ENCODE results near the gene UBE2J2. TPM values are rescaled to one million over a fixed set of nuclear protein-coding genes. Genes with fewer than 3 reads are reported as not detected.

Gene UBE2J2
- total RNA-seq, 4 donors from 2014 or later: 9.5 to 66.1 (median 49.8) TPM

DNA sequence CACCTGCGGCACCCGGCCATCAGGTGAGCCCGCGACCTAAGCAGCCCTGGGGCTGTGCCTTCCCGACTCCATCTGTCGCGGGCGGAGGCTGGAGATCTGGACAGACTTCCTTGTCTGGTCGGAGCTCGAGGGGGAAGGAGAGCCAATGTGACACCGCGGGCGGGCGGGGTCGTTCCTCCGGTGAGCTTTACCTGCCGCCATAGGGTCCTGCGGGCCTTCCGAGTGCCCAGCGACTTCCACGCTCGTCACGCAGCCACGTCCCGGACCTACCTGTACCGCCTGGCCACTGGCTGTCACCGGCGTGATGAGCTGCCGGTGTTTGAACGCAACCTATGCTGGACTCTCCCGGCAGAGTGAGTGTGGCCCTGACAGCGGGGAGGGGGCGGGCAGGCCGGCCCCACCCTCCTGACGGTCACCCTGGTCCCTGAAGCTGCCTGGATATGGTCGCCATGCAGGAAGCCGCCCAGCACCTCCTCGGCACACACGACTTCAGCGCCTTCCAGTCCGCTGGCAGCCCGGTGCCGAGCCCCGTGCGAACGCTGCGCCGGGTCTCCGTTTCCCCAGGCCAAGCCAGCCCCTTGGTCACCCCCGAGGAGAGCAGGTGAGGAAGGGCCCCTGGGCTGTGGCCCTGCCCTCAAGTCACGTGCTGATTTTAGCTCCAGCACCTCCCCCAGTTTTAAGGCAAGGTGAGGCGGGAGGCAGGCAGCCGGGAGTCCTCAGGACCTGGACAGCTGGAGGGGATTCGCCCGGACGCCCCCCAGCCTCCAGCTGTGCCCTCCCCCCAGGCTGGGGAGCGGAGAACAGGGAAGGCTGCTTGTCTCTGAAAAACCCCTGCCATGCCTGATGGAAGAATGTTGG lies 35.8 kb upstream of the UBE2J2 start:
- no peak for DNase-seq
- no peaks in the 10 kb centered on the region for H3K27me3 ChIP-seq
- H3K9me3 ChIP-seq: no peaks in the 10 kb centered on the region
- intact Hi-C loops (cut with DNase I; ENCODE audit: low total_unique reads): loop anchor here (10.0 kb wide), 1 partner anchor 45 kb away; the partner anchor contains the start of gene MXRA8
- H3K4me1 ChIP-seq: peaks cover 0 to 31% of the 10 kb centered on the region in 2 donors
- H3K36me3 ChIP-seq: no peaks in the 10 kb centered on the region
- no peak for TF ChIP-seq POLR2A (IDR thresholded peaks at IDR 0.05)
- TF ChIP-seq, protein P1, sequence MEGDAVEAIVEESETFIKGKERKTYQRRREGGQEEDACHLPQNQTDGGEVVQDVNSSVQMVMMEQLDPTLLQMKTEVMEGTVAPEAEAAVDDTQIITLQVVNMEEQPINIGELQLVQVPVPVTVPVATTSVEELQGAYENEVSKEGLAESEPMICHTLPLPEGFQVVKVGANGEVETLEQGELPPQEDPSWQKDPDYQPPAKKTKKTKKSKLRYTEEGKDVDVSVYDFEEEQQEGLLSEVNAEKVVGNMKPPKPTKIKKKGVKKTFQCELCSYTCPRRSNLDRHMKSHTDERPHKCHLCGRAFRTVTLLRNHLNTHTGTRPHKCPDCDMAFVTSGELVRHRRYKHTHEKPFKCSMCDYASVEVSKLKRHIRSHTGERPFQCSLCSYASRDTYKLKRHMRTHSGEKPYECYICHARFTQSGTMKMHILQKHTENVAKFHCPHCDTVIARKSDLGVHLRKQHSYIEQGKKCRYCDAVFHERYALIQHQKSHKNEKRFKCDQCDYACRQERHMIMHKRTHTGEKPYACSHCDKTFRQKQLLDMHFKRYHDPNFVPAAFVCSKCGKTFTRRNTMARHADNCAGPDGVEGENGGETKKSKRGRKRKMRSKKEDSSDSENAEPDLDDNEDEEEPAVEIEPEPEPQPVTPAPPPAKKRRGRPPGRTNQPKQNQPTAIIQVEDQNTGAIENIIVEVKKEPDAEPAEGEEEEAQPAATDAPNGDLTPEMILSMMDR (IDR thresholded peaks at IDR 0.05): peak in 1 of 4 experiments; percentile 3
- H3K27ac ChIP-seq: peak overlapping the region; percentile 87 to 94
- peak overlapping the region; percentile 49 to 66 for H3K4me3 ChIP-seq

DNA sequence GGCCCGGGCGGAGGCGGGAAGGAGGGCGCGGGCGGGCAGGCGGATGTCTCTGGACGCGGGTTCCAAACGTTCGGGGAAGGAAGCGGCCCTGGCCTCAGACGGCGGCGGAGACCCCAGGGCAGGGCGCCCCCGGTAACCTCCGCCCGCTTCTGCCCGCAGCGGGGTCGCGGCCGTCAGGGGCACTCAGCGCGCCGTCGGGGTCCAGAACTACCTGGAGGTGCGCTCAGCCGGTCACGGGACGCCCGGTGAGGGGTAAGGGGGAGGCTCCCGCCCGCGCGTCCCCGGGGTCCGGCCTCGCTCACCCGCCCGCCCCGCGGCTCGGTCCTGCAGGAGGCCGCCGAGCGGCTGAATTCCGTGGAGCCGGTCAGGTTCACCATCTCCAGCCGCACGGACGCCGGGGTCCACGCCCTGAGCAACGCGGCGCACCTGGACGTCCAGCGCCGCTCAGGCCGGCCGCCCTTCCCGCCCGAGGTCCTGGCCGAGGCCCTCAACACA lies 35.1 kb upstream of the UBE2J2 start:
- TF ChIP-seq, protein P1 (IDR thresholded peaks at IDR 0.05): no peak
- no peak for TF ChIP-seq POLR2A (IDR thresholded peaks at IDR 0.05)
- Histone ChIP-seq H3K4me1 (peaks cover 0 to 36% of the 10 kb centered on the region in 2 donors), H3K4me3 (peak overlapping the region; percentile 49 to 66), H3K27ac (peak overlapping the region; percentile 87 to 94), H3K9me3 (no peaks in the 10 kb centered on the region), H3K36me3 (no peaks in the 10 kb centered on the region), H3K27me3 (no peaks in the 10 kb centered on the region)
- intact Hi-C loops (cut with DNase I; ENCODE audit: low total_unique reads): loop anchor here (10.0 kb wide), 1 partner anchor 46 kb away; the partner anchor contains the start of gene MXRA8
- DNase-seq: no peak

DNA sequence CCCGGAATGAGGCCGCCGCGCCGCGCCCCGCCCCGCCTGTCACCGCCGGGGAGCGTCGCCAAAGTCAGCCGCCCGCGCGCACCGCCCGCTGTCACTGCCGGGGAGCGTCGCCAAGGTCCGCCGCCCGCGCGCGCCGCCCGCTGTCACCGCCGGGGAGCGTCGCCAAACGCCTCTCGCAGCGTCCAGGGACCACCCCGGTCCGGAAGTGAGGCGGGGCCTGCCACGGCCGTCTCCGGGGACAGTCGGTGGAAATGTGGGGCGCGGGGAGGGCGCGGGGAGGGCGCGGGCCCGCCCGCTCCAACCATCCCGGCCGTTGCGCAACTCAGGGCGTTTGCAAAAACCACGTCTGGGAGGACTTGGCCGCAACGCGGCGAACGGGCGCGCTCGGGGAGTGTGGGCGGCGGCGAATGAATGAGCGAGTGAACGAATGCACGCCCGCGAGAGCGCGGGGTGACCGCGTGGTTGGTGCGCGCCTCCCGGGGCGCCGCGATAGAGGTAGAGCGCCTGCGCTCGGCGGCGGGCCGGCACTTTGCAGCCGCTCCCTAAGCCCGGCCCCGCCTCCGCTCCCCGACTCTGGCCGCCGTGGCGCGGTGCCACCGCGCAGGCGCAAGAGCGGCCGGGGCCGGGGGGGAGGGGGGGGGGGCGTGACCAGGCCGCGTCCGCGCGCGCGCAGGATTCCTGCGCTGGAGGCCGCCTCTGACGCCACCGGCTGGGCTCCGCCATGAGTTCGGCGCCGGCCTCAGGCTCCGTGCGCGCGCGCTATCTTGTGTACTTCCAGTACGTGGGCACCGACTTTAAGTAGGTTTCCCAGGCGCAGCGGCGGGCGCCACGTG lies 34.5 kb upstream of the UBE2J2 start, which contains the start of the genes ACAP3 and PUSL1:
ACAP3 (minus strand) TSS at position 8 of the 833 bp plus-strand sequence. CDS start 115 bp downstream, outside the sequence.
PUSL1 (plus strand) TSS at position 675 of the 833 bp plus-strand sequence; CDS start at position 722, 47 bp downstream.
- H3K4me1 ChIP-seq: peaks cover 0 to 36% of the 10 kb centered on the region in 2 donors

GRCh38 chr1:1307261-1307922 lies 33.7 kb upstream of the UBE2J2 start:
- no peaks in the 10 kb centered on the region for H3K27me3 ChIP-seq
- DNase-seq: peak in 1 of 2 donors; percentile 58
- H3K36me3 ChIP-seq: no peaks in the 10 kb centered on the region
- H3K9me3 ChIP-seq: no peaks in the 10 kb centered on the region
- H3K27ac ChIP-seq: peak overlapping the region; percentile 87 to 94
- peak overlapping the region; percentile 37 to 66 for H3K4me3 ChIP-seq
- peak in 1 of 2 donors; percentile 40 for TF ChIP-seq POLR2A (IDR thresholded peaks at IDR 0.05)
- TF ChIP-seq, protein P1 (IDR thresholded peaks at IDR 0.05): no peak
- peaks cover 0 to 36% of the 10 kb centered on the region in 2 donors for H3K4me1 ChIP-seq
- intact Hi-C loops (cut with DNase I; ENCODE audit: low total_unique reads): loop anchor here (10.0 kb wide), 1 partner anchor 47 kb away; the partner anchor contains the start of gene MXRA8

More for the DNA sequence above, 34.5 kb upstream of the UBE2J2 start, which contains the start of the genes ACAP3 and PUSL1:
- peak; percentile 93 to 95 for DNase-seq
- Histone ChIP-seq H3K9me3 (no peaks in the 10 kb centered on the region), H3K27ac (peak within 1 kb of the TSS; percentile 87 to 94), H3K36me3 (no peaks in the 10 kb centered on the region), H3K27me3 (no peaks in the 10 kb centered on the region), H3K4me3 (peak within 1 kb of the TSS; percentile 49 to 66)
- TF ChIP-seq, protein P1 (IDR thresholded peaks at IDR 0.05): peak in 2 of 4 experiments; percentile 1 to 21
- TF ChIP-seq POLR2A (IDR thresholded peaks at IDR 0.05): peak in 1 of 2 donors; percentile 54
- intact Hi-C loops (cut with DNase I; ENCODE audit: low total_unique reads): loop anchor here (10.0 kb wide), 1 partner anchor 47 kb away; the partner anchor contains the start of gene MXRA8
